HepG2 (cell line): Measurements from ENCODE around the gene PPP6R2. TPM values are rescaled to one million over a fixed set of nuclear protein-coding genes. Genes with fewer than 3 reads are reported as not detected.

ENCODE experiments used
- BCL6 ChIP-seq: IDR thresholded peaks from 2 replicates; pipeline ENCODE4 v1.6.1; 2016; ENCODE audit warnings: missing genetic modification reagents, missing compliant biosample characterization
- CBFB ChIP-seq: sonication (generic); formaldehyde crosslinking; IDR thresholded peaks from 2 replicates; pipeline ENCODE4 v1.4.0; 2020; ENCODE audit warnings: missing genetic modification reagents
- CREM ChIP-seq, 2 experiments: sonication (generic) in 1 of 2; formaldehyde crosslinking in 1 of 2; IDR thresholded peaks; 2 replicates each; pipeline versions ENCODE4 v1.4.0 to v1.6.1; 2016 to 2020; ENCODE audit warnings: antibody characterized with exemption in 1 of 2, mild to moderate bottlenecking in 1 of 2, missing genetic modification reagents in 1 of 2
- CTCF ChIP-seq: sonication (generic); formaldehyde crosslinking; IDR thresholded peaks from 2 replicates; pipeline ENCODE4 v1.5.0; 2020; ENCODE audit warnings: mild to moderate bottlenecking, missing genetic modification reagents, moderate library complexity
- DNMT3B ChIP-seq: conservative IDR thresholded peaks from 2 replicates; pipeline ENCODE4 v1.6.1; 2016; ENCODE audit warnings: missing biosample characterization, control low read depth
- DZIP1 ChIP-seq: sonication (generic); formaldehyde crosslinking; IDR thresholded peaks from 2 replicates; pipeline ENCODE4 v1.5.0; 2020; ENCODE audit warnings: mild to moderate bottlenecking, missing genetic modification reagents
- EEA1 ChIP-seq: sonication (generic); formaldehyde crosslinking; IDR thresholded peaks from 2 replicates; pipeline ENCODE4 v1.5.1; 2020; ENCODE audit warnings: mild to moderate bottlenecking, missing genetic modification reagents, borderline replicate concordance
- JUN ChIP-seq: sonication (generic); formaldehyde crosslinking; IDR thresholded peaks from 2 replicates; pipeline ENCODE4 v1.4.0; 2020; ENCODE audit warnings: mild to moderate bottlenecking, missing genetic modification reagents
- NFIB ChIP-seq: sonication (generic); formaldehyde crosslinking; IDR thresholded peaks from 2 replicates; pipeline ENCODE4 v1.9.0; 2021; ENCODE audit warnings: missing genetic modification reagents, mild to moderate bottlenecking, borderline replicate concordance
- POLR2A ChIP-seq, 2 experiments: IDR thresholded peaks; 2 replicates each; pipeline ENCODE4 v1.6.1; 2011; ENCODE audit warnings: low read depth in 2 of 2, low read length in 2 of 2, mild to moderate bottlenecking in 1 of 2, moderate library complexity in 1 of 2; ENCODE audit not compliant: insufficient read depth in 1 of 2
- RBM22 ChIP-seq: fragments of 200-400 bp; formaldehyde crosslinking; optimal IDR thresholded peaks from 2 replicates; pipeline ENCODE3; 2017; ENCODE audit warnings: mild to moderate bottlenecking, low read length, moderate library complexity
- SALL1 ChIP-seq: sonication (generic); formaldehyde crosslinking; IDR thresholded peaks from 2 replicates; pipeline ENCODE4 v1.8.0; 2022; ENCODE audit warnings: mild to moderate bottlenecking, missing genetic modification reagents
- SKI ChIP-seq: fragments of 450-650 bp; IDR thresholded peaks from one replicate; pipeline ENCODE4 v1.6.1; 2018; ENCODE audit warnings: mild to moderate bottlenecking; ENCODE audit not compliant: partially characterized antibody
- UBTF ChIP-seq: sonication (generic); formaldehyde crosslinking; IDR thresholded peaks from 2 replicates; pipeline ENCODE4 v1.4.0; 2020; ENCODE audit warnings: mild to moderate bottlenecking, missing genetic modification reagents
- WIZ ChIP-seq: sonication (generic); formaldehyde crosslinking; IDR thresholded peaks from 2 replicates; pipeline ENCODE4 v1.5.1; 2020; ENCODE audit warnings: mild to moderate bottlenecking, missing genetic modification reagents
- ZNF234 ChIP-seq: sonication (generic); formaldehyde crosslinking; conservative IDR thresholded peaks from 2 replicates; pipeline ENCODE4 v1.5.1; 2020; ENCODE audit warnings: mild to moderate bottlenecking, missing genetic modification reagents
- ZNF280D ChIP-seq: sonication (generic); formaldehyde crosslinking; IDR thresholded peaks from 2 replicates; pipeline ENCODE4 v1.5.1; 2020; ENCODE audit warnings: mild to moderate bottlenecking, missing genetic modification reagents
- ZNF788 ChIP-seq: sonication (generic); formaldehyde crosslinking; IDR thresholded peaks from 2 replicates; pipeline ENCODE4 v1.5.0; 2020; ENCODE audit warnings: mild to moderate bottlenecking, missing genetic modification reagents, borderline replicate concordance
- ZSCAN12 ChIP-seq: sonication (generic); formaldehyde crosslinking; IDR thresholded peaks from 2 replicates; pipeline ENCODE4 v1.9.0; 2021; ENCODE audit warnings: mild to moderate bottlenecking, missing genetic modification reagents
- polyA plus RNA-seq, 8 experiments: library from polyadenylated mRNA; depleted of rRNA in 3 of 8; stranded (reverse) in 7 of 8; unstranded in 1 of 8; fragments of >200 nt; fragmentation: Illumina TruSeq in 4 of 8; extraction: Trizol in 4 of 8; gene quantifications; 2 replicates each; pipeline versions ENCODE4 v1.2.1 to v1.2.3, GENCODE V29; 2011 to 2016; ENCODE audit warnings: low read depth in 4 of 8, missing spikeins in 1 of 8, mixed read lengths in 1 of 8; ENCODE audit not compliant: insufficient read depth in 1 of 8
- total RNA-seq, 5 experiments: library from RNA; depleted of rRNA; stranded (reverse); fragments of >200 nt; fragmentation: Illumina TruSeq; extraction: Trizol; gene quantifications; 2 replicates each; pipeline ENCODE4 v1.2.3, GENCODE V29; 2016; ENCODE audit warnings: low read depth in 1 of 5
- TF ChIP-seq, protein P1 (sequence below): IDR thresholded peaks from 2 replicates; pipeline ENCODE4 v1.6.1; 2016; ENCODE audit warnings: control low read depth

The PPP6R2 gene
- total and polyA plus RNA-seq, 2 of the 13 experiments (the other 11 are each of a cell fraction or from before 2014, with no cell fraction given) = 55.0 to 102 TPM

DNA sequence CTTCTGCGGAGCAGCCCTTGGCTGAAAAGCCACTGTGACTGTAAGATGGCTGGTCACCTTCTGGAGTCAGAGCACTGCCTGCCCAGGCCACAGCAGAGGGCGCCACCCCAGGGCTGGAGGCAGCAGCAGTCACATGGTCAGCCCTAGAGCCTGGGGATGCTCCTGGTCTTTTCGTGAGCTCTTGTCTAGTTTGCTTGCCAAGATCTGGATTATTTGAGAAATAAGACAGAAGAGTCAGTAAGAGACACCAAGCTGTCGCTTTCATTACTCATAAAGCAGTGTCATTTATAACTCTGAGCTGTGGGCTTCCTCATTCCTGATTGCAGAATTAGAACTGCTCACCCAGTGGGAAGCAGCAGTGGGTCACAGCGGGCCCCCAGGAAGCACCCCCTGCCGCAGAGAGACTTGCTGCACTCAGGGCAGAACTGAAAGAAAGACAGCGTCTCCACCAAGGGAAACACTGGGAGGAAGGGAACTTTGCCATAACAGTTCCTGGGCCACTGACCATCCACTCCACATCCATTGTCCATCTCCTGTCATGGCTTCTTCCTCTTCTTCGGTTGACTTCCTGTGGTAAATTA is 56.7 kb downstream of the PPP6R2 start (continued):
- TF ChIP-seq SALL1 (0 out of 2 replicates have a peak, but pooled peaks have one; percentile 26), WIZ (CRISPR knock-in tag) (no peak), ZNF234 (CRISPR knock-in tag) (no peak), POLR2A (IDR thresholded peaks at IDR 0.05; ENCODE audit: insufficient read depth in 1 of 2, low read depth in 2 of 2, low read length in 2 of 2) (no peak), CREM (IDR thresholded peaks at IDR 0.05) (no peak), CREM (CRISPR knock-in tag; IDR thresholded peaks at IDR 0.05) (no peak), CTCF (CRISPR knock-in tag) (peak; percentile 82), JUN (CRISPR knock-in tag) (no peak), ZNF280D (0 out of 2 replicates have a peak, but pooled peaks have one; percentile 42), DNMT3B (CRISPR knock-in tag) (no peak), RBM22 (peak; percentile 24), EEA1 (CRISPR knock-in tag) (no peak), SKI (no peak), ZNF788 (no peak), DZIP1 (CRISPR knock-in tag) (no peak), UBTF (CRISPR knock-in tag) (no peak), BCL6 (CRISPR knock-in tag) (no peak), NFIB (CRISPR knock-in tag) (no peak), CBFB (CRISPR knock-in tag) (no peak), ZSCAN12 (CRISPR knock-in tag) (no peak)
- TF ChIP-seq, protein P1, sequence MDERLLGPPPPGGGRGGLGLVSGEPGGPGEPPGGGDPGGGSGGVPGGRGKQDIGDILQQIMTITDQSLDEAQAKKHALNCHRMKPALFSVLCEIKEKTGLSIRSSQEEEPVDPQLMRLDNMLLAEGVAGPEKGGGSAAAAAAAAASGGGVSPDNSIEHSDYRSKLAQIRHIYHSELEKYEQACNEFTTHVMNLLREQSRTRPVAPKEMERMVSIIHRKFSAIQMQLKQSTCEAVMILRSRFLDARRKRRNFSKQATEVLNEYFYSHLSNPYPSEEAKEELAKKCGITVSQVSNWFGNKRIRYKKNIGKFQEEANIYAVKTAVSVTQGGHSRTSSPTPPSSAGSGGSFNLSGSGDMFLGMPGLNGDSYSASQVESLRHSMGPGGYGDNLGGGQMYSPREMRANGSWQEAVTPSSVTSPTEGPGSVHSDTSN (CRISPR knock-in tag) = no peak
